COR-L47 (cell line): ENCODE data around the gene ZFAND5.

Experiments
- DNase-seq: peaks from one replicate; lab custom pipeline; 2025; lab: John Stamatoyannopoulos, UW

ZFAND5 gene

GRCh38 chr9:72322678-72323077 is 42.3 kb downstream of the ZFAND5 start:
- no peak for DNase-seq

- no peak for DNase-seq
Observed at GRCh38 chr9:72322259-72322658, 42.7 kb downstream of the ZFAND5 start.

- DNase-seq: peak; percentile 34
Observed at GRCh38 chr9:72315510-72316311, 49.3 kb downstream of the ZFAND5 start.

- DNase-seq: peak; percentile 50
Observed at GRCh38 chr9:72315089-72315509, 49.9 kb downstream of the ZFAND5 start.

GRCh38 chr9:72313507-72313906 is 51.5 kb downstream of the ZFAND5 start:
- DNase-seq: no peak

GRCh38 chr9:72312386-72312987 is 52.5 kb downstream of the ZFAND5 start:
- DNase-seq: no peak

GRCh38 chr9:72309364-72310133 is 55.5 kb downstream of the ZFAND5 start:
- no peak for DNase-seq

DNA sequence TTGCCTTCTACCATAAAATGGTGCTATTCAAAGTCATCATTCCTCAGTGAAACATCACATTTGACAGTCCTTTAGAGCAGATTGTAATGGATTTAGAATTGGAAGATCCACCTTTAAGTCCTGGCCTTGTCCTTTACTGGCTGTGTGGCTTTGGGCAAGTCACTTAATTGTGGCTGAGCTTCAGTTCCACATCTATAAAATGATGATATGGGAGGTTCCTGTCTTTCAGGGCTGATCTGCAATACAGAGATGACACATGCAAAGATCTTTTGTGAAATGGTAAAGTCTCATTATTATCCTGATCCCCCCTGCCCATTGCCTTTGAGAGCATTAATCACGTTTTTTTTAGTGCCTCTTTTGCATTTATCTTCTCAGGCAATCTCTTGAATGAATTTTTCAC is 58.2 kb downstream of the ZFAND5 start:
- no peak for DNase-seq

DNA sequence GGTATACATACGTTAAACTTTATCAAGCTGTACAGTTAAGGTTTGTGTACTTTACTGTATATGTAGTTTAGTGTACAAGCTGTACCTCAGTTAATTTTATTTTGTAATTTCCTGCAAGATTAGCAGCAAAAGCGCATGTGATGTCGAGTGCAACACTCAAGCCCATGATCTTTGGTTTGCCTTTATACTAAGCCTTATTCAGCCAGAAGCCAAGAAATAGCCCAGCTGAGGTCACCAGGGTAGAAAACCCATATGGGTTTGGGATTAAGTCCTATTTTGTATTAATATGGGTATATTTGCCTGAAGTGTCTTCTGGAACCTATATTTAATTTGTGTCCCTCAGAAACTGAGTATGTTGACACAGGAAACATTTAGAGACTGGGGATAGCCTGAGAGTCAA is 59.3 kb downstream of the ZFAND5 start:
- DNase-seq: no peak

DNA sequence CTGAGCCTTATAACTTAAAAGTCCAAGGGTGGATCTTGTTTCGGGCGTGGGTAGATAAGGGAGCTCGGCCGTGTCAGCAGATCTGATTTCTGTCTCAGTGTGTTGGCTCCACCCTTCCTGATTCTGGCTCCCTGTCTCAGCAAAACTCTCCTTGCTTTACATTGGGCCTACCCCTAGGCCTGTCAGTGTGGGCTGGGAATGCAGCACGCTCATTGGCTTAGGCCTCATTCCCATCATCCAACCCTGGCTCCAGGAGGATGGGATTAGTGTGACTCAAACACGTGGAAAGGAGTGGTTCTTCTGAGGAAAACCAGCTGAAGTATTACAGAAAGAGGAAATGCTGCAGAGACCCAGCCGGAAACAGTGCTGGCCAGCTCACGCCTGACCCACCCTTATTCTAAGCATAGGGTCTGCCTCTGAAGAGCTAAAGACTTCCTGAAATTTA is 59.9 kb downstream of the ZFAND5 start:
- DNase-seq: no peak

DNA sequence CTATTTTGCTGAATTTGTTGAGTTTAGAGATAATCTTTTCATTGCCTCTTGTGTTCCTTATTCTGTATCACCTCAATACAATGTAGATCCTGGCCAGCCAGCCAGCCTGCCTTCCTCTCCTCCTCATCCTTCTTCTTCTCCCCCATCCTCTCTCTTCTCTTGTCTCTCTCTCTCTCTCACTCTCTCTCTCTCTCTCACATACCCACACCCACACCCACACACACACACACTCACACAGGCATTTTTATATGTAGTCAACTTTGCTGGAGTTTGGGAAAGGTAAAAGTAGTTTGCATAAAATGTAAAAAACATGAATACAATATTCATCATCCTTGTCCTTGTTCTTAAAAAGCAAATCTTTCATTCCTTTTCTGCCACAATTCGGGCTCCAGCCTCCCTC is 60.5 kb downstream of the ZFAND5 start:
- no peak for DNase-seq
